OCI-LY7 (cell line): ENCODE measurements around the gene KIF13A.

Experiments
- CTCF ChIP-seq: fragments of 200-600 bp; sonication (generic); conservative IDR thresholded peaks from 2 replicates; pipeline ENCODE4 v1.5.1; 2014; ENCODE audit warnings: mild to moderate bottlenecking, antibody characterized with exemption, low read length, moderate library complexity, mixed read lengths
- EZH2phosphoT487 ChIP-seq: fragments of 200-600 bp; sonication (generic); IDR thresholded peaks from 2 replicates; pipeline ENCODE4 v1.6.1; 2018; ENCODE audit warnings: low read depth, borderline replicate concordance, mild to moderate bottlenecking, mixed run types, antibody characterized with exemption, low read length, moderate library complexity, mixed read lengths

- TF ChIP-seq CTCF (no peak), EZH2phosphoT487 (no peak)
Measured at GRCh38 chr6:17836293-17836692, 151.1 kb downstream of the KIF13A start.
